ENCODE results near the gene RPL7A.
"Not testable (repeated sequence)": the region's sequence is repeated elsewhere in the genome, so short reads cannot be mapped to it uniquely, and the experiment has no call there.

RPL7A gene

GRCh38 chr9:133386338-133386737 is 38.3 kb downstream of the RPL7A start:
- no peak for DNase-seq (ENCODE audit: low read depth in 2 of 3, low spot score in 1 of 3)

DNA sequence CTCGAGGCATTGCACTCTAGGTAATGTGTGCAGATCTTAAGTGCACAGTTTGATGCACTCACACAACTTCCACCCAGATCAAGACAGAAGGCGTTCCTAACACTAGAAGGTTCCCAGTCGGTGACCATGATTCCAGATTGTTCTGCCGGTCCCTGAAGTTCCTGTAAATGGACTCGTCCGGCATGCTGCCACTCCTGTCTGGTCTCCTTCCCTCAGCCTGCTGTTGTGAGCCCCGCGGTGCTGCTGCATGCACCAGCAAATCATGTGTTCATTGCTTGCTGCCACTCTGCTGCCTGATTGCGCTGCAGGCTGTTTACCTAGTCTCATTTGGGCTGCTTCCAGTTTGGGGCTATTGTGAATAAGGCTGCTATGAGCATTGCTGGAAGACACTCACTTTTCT is 39.7 kb downstream of the RPL7A start:
- DNase-seq (ENCODE audit: low read depth in 2 of 3, low spot score in 1 of 3): no peak

DNA sequence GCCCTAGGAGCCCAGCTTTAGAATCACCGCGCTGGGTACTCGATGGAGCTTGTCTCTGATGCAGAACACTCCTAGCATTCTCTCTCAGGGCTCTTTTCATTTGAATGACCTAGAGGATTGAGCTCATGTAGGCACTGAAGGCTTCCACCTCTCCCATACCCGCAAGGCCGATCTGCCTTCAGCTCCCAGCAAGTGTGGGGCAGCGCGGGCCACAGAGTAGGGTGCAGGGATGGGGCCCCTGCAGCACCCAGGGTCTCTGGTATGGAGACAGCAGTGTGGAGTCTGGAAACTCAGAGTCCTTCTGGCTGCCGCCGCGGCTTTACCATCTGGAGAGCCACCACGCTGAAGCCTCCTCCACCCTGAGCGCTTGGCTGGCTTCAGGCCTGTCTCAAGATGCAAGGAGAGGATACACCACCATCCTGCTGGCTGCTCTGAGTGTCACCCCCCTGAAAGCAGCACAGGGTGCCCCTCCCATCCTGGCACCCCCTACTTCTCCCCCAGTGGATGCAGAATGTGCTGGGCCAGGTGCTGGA is 41.1 kb downstream of the RPL7A start:
- no peak for DNase-seq (ENCODE audit: low read depth in 2 of 3, low spot score in 1 of 3)

GRCh38 chr9:133389562-133389961 is 41.5 kb downstream of the RPL7A start:
- DNase-seq (ENCODE audit: low read depth in 2 of 3, low spot score in 1 of 3): no peak

DNA sequence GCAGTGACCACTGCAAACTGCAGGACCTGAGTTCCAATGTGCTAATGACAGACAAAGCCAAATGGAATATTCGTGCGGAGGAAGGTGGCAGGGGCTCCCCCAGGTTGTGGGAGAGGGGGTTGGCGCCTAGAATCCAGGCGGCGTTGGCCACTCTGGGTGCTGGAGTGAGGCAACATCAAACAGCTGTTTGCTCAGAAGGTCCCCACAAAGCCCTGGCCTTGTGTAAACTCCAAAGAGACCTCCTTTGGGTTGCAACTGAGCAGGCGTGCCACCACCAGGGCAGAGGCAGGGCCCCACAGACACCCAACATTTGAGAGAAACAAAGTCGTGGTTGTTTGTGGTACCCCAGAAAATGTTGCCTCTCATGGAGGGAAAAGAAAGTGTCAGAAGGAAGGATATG is 42.7 kb downstream of the RPL7A start:
- DNase-seq (ENCODE audit: low read depth in 2 of 3, low spot score in 1 of 3): no peak

DNA sequence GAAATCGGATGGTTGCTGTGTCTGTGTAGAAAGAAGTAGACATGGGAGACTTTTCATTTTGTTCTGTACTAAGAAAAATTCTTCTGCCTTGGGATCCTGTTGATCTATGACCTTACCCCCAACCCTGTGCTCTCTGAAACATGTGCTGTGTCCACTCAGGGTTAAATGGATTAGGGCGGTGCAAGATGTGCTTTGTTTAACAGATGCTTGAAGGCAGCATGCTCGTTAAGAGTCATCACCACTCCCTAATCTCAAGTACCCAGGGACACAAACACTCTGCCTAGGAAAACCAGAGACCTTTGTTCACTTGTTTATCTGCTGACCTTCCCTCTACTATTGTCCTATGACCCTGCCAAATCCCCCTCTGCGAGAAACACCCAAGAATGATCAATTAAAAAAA is 43.4 kb downstream of the RPL7A start:
- not testable (repeated sequence) for DNase-seq (ENCODE audit: low read depth in 2 of 3, low spot score in 1 of 3)

DNA sequence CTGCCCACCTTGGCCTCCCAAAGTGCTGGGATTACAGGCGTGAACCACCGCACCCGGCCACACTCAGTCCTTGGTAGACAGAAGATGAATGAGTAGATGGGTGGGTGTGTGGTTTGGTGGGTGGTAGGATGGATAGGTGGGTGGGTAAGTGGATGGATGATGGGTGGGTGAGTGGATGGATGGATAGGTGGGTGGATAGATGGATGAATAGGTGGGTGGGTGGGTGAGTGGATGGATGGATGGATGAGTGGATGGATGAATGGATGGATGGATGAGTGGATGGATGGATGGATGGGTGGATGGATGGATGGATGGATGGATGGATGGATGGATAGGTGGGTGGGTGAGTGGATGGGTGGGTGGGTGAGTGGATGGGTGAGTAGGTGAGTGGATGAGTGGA is 44.3 kb downstream of the RPL7A start:
- DNase-seq (ENCODE audit: low read depth in 2 of 3, low spot score in 1 of 3): not testable (repeated sequence)

DNA sequence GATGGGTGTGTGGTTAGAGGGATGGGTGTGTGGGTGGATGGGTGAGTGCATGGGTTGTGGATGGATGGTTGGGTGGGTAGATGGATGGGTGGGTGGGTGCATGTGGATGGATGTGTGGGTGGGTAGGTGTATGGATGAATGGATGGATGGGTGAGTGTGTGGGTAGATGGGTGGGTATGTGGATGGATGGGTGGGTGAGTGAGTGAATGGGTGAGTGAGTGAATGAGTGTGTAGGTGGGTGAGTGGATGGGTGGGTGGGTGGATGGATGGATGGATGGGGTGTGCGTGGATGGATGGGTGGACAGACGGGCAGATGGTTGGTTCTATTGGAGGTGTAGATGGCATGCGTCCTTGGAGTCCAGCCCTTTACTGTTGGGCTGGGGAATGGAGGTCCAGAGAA is 45.4 kb downstream of the RPL7A start:
- no peak for DNase-seq (ENCODE audit: low read depth in 2 of 3, low spot score in 1 of 3)

- DNase-seq (ENCODE audit: low read depth in 2 of 3, low spot score in 1 of 3): no peak
Measured at GRCh38 chr9:133394687-133395271, 46.8 kb downstream of the RPL7A start.

DNA sequence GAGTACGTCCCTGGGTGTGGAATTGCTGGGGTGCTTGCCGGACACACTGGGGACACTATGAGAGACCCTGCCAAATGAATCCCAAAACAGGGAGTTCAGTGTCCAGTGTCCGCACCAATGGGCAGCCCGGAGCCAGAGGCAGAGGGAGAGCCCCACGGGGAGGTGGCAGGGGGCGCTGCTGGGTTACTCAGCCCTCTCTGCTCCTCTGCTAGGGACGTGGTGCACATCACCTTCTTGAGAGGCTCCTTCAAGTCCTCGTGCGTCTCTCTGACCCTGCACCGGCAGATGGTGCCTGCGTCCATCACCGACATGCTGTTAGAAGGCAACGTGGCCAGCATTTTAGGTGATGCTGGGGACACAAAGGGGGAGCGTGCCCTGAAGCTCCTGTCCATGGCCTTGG is 48.9 kb downstream of the RPL7A start:
- no peak for DNase-seq (ENCODE audit: low read depth in 2 of 3, low spot score in 1 of 3)

- DNase-seq (ENCODE audit: low read depth in 2 of 3, low spot score in 1 of 3): no peak
Measured at GRCh38 chr9:133397370-133397769, 49.4 kb downstream of the RPL7A start.

GRCh38 chr9:133397895-133398294 is 49.9 kb downstream of the RPL7A start:
- no peak for DNase-seq (ENCODE audit: low read depth in 2 of 3, low spot score in 1 of 3)

DNA sequence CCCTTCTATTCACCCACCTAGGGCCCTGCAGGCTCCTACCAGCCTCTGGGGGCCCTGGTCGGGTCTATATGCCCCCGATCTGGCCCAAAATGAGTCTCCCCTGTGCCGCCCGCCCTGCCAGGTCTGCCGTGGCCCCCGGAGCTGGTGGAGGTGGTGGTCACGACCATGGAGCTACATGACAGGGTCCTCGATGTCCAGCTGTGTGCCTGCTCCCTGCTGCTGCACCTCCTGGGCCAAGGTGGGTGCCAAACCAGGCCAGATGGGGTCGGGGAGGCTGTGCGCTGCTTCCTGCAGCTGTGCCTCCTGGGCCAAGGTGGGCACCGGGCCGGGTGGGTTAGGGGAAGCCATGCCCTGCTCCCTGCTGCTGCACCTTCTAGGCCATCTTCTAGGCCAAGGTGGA is 52.3 kb downstream of the RPL7A start:
- no peak for DNase-seq (ENCODE audit: low read depth in 2 of 3, low spot score in 1 of 3)
